GM19455 (cell line): ENCODE measurements around the gene TFIP11.

Source experiments
- ATAC-seq: cut with Tn5 transposase; IDR thresholded peaks from one replicate; pipeline ENCODE4 v1.9.1; 2021; ENCODE audit not compliant: unreplicated experiment

The TFIP11 gene

GRCh38 chr22:26450453-26451185 is 61.7 kb downstream of the TFIP11 start:
- ATAC-seq = no peak

- no peak for ATAC-seq
These were observed 63.3 kb downstream of the TFIP11 start for GRCh38 chr22:26448941-26449340.

GRCh38 chr22:26448334-26448733 is 63.9 kb downstream of the TFIP11 start:
- ATAC-seq = no peak

GRCh38 chr22:26447584-26448329 is 64.5 kb downstream of the TFIP11 start:
- no peak for ATAC-seq

- ATAC-seq = no peak
These were observed 65.3 kb downstream of the TFIP11 start for GRCh38 chr22:26446808-26447515.

- no peak for ATAC-seq
These were observed 66.5 kb downstream of the TFIP11 start for GRCh38 chr22:26445577-26446275.

- no peak for ATAC-seq
These were observed 67.5 kb downstream of the TFIP11 start for GRCh38 chr22:26444777-26445176.

- ATAC-seq = no peak
These were observed 68.2 kb downstream of the TFIP11 start for GRCh38 chr22:26443901-26444690.

- no peak for ATAC-seq
These were observed 70.1 kb downstream of the TFIP11 start for GRCh38 chr22:26442086-26442756.
